PFSK-1 (cell line): Measurements from ENCODE around the gene GAS7.

Source experiments
- FOXP2 ChIP-seq: optimal IDR thresholded peaks from 2 replicates; pipeline ENCODE3; 2011; ENCODE audit warnings: borderline replicate concordance, control low read depth, inconsistent platforms; ENCODE audit not compliant: insufficient read depth; ENCODE audit errors: extremely low read length, extremely low read depth
- POLR2AphosphoS5 ChIP-seq: IDR thresholded peaks from 2 replicates; pipeline ENCODE4 v1.6.1; 2012; ENCODE audit warnings: low read depth, mild to moderate bottlenecking, control low read depth, low read length, moderate library complexity
- REST ChIP-seq, 2 experiments: IDR thresholded peaks; 2 replicates each; pipeline versions ENCODE4 v1.6.1 to v1.8.0; 2011 to 2012; ENCODE audit warnings: low read depth in 2 of 2, low read length in 2 of 2, control low read depth in 1 of 2, inconsistent platforms in 1 of 2, mild to moderate bottlenecking in 1 of 2, moderate library complexity in 1 of 2; ENCODE audit not compliant: insufficient read depth in 1 of 2
- SIN3A ChIP-seq: IDR thresholded peaks from 2 replicates; pipeline ENCODE4 v1.6.1; 2012; ENCODE audit warnings: mild to moderate bottlenecking, low read length, moderate library complexity, borderline replicate concordance; ENCODE audit not compliant: insufficient read depth
- TAF1 ChIP-seq: IDR thresholded peaks from 2 replicates; pipeline ENCODE4 v1.6.1; 2012; ENCODE audit warnings: low read length, control low read depth, borderline replicate concordance; ENCODE audit not compliant: insufficient read depth

The GAS7 gene

DNA sequence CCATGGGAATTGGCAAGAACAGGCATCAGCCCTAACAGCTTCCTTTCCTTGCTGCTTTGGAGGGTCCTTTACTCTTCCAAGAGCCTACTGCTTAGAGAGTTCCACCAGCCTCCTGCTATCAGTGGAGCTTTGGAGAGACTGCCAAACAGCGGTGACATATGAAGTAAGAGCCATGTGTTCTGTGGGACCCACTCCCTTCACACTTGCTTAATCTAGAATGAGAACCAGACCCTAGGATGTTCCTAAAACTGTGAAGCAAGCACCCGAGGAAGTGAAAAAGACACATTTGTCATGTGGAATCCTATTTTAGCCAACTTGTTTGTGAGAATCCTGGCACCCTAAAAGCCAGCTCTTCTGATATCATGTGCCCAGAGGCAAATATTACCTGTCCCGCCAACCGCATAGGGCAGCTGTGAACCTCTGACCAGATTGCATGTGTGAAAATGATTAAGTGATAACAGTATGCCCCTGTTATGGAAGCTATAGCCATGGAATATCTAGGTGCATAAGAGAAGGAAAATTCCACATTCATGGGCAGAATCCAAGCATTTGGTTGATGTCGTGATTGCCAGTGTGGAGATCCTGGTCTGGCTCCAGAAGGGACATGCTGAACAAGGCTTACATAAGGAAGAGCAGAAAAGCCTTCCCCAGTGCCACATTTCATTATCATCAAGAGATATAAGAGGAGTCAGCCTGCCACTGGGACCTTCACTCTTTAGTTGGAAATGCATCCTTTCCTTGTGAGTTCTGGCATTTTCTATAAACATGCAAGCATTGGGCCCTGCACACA is 312.1 kb downstream of the GAS7 start:
- TF ChIP-seq FOXP2: no peak
- TF ChIP-seq SIN3A: no peak
- TF ChIP-seq POLR2AphosphoS5: no peak
- TF ChIP-seq REST (IDR thresholded peaks at IDR 0.05; ENCODE audit: insufficient read depth in 1 of 2, low read depth in 2 of 2, low read length in 2 of 2): no peak
- TF ChIP-seq TAF1: no peak

DNA sequence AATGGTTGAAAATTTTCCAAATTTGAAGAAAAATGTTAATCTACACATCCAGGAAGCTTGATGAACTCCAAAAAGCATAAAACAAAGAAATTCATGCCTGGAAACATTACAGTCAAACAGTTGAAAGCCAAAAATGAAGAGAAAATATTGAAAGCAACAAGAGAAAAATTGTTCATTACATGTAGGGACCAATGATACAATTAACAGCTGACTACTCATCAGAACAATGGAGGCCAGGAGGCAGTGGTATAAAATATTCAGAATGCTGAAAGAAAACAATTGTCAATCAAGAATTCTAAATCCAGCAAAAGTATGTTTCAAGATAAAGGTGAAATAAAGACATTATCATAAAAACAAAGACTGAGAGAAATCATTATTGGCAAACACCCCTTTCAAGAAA is 315.0 kb downstream of the GAS7 start:
- TF ChIP-seq SIN3A (no peak), FOXP2 (no peak)

DNA sequence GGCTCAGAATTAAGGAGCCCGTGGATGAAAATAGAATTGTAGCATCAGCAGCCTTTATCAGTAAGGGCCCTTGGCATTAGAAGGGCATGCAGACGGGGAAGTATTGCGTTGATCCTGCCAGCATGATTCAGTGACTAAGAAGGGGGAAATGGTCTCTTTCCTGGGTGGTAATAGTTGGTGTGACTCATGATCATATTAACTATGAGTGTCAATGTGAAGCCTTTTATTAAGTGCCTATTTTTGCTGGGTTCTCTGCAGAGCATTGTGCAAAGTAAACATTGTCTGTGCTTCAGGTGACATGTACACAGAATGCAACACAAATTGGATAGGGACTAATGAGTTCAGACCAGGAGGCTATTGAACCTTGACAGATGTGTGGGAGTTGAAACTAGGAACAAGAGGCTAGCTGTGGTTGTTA is 317.8 kb downstream of the GAS7 start:
- TF ChIP-seq REST (IDR thresholded peaks at IDR 0.05; ENCODE audit: insufficient read depth in 1 of 2, low read depth in 2 of 2, low read length in 2 of 2): no peak

- TF ChIP-seq FOXP2 (no peak), REST (IDR thresholded peaks at IDR 0.05; ENCODE audit: insufficient read depth in 1 of 2, low read depth in 2 of 2, low read length in 2 of 2) (no peak), SIN3A (no peak), TAF1 (no peak), POLR2AphosphoS5 (no peak)
Observed at GRCh38 chr17:9878786-9879525, 319.4 kb downstream of the GAS7 start.

DNA sequence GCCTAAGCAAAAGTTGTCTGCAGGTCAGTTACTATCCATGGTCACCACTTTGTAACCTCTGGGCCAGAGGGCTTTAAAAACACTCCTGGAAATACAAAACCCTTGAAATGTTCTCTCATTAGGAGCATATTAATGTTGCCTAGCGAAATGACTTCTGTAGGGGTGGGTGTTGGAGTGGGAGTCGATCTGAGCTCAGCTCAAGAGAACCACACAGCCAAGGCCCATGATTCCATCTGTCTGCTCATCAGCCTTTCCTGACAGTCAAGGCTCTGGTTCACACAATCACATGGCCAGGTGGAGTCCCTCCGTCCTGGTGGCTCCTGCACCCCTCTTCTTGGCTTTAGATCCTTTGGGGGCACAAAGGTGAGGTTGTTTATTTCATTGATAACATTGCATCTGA is 320.1 kb downstream of the GAS7 start:
- TF ChIP-seq TAF1 (no peak), SIN3A (no peak), POLR2AphosphoS5 (no peak)

DNA sequence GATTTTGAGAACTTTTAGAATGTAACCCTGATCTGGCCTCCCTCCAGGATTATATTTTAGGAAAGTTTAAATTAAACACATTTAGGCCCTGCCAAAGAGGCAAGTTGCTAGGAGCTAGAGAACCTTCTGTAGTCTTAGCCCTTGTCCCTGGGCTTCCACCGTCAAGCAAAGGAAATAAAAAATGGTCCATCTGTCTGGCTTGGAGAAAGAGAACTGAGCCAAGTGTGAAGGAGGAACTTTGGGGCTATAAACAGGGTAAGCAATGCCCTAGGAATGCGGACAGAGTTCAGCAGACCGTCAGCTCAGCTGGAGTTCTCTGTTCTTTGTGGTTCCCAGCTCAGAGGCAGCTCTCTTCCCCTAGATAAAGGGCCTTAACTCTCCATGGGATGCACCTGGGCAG is 323.0 kb downstream of the GAS7 start:
- no peak for TF ChIP-seq TAF1
- TF ChIP-seq FOXP2: no peak

- no peak for TF ChIP-seq TAF1
- TF ChIP-seq REST (IDR thresholded peaks at IDR 0.05; ENCODE audit: insufficient read depth in 1 of 2, low read depth in 2 of 2, low read length in 2 of 2): no peak
- TF ChIP-seq POLR2AphosphoS5: no peak
- TF ChIP-seq FOXP2: no peak
- no peak for TF ChIP-seq SIN3A
Observed at GRCh38 chr17:9874722-9875121, 323.7 kb downstream of the GAS7 start.
